Skeletal muscle satellite cell (primary cell): Measurements from ENCODE around the gene ALDH1B1.

Source experiments
- H3K27me3 ChIP-seq: 2 replicates; pipeline ENCODE4 v1.7.0; 2013; ENCODE audit warnings: low read length; ENCODE audit not compliant: control insufficient read depth, insufficient read depth
- H3K36me3 ChIP-seq: 2 replicates; pipeline ENCODE4 v1.7.0; 2013; ENCODE audit warnings: mild to moderate bottlenecking, control low read depth, low read length; ENCODE audit not compliant: insufficient read depth
- H3K4me1 ChIP-seq: 2 replicates; pipeline ENCODE4 v1.7.0; 2013; ENCODE audit warnings: low read length; ENCODE audit not compliant: control insufficient read depth, insufficient read depth
- H3K4me2 ChIP-seq: 2 replicates; pipeline ENCODE4 v1.7.0; 2013; ENCODE audit warnings: mild to moderate bottlenecking, low read length
- H3K4me3 ChIP-seq: 2 replicates; pipeline ENCODE4 v1.7.0; 2013; ENCODE audit warnings: low read length
- H3K9ac ChIP-seq: 2 replicates; pipeline ENCODE4 v1.7.0; 2013; ENCODE audit warnings: mild to moderate bottlenecking, low read depth, low read length, moderate library complexity
- H3K9me3 ChIP-seq: replicated peaks from 2 replicates; pipeline ENCODE4 v1.7.0; 2013; ENCODE audit warnings: mild to moderate bottlenecking, control low read depth, low read length

ALDH1B1 gene

DNA sequence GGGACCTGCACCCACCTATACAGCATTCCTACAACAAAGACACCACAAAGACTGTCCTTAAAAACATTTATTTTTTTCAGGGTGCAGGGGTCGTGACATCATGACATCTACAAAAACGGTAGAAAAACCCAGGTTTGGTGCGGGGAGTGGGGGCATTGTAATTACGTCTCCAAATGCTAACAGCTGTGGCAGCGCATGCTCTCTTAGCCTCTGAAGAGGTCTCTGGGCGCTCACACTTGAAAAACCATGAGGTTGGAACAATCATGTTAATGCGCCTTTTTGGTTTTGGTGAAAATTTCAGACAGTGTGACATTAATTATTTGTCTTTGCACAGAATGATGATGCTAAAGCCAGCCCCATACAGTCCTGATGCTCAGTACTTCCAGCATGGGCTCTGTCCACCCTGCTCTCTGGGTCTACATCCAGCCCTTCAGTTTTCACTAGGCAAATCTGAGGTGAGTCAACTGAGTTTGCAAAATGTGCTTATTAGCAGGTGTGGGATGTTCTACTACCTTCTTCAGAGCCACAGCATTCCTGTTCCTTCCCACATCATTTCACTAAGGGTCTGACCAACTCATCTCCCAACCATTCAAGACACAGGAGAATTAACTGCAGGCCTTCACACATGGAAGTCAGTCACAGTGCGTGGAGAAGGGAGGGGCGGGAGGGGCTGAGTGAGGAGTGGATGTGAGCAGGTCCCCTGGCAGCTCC lies 14.1 kb downstream of the ALDH1B1 start:
- Histone ChIP-seq H3K9me3 (no peaks in the 10 kb centered on the region), H3K9ac (no peak overlapping the region), H3K4me2 (no peak overlapping the region), H3K4me1 (peaks cover 4% of the 10 kb centered on the region), H3K27me3 (peaks cover 39% of the 10 kb centered on the region), H3K36me3 (no peaks in the 10 kb centered on the region), H3K4me3 (no peak overlapping the region)

DNA sequence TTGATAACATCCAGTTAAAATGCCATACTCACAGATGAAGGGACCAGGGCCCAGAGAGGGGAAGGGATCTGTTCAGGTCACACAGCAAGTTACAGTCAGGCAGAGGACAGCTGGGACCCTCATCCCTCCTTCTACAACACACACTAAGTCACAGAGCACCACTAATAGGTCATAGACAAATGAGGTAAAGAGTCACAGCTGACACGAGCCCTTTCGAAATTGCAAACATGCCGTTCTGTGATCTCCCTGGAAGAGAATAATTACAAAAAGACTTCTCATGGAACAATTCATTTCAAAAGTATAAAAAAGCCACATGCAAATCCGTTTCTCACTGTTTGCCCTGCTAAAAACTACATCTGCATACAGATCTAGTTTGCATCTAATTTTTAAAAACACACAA lies 16.2 kb downstream of the ALDH1B1 start:
- peaks cover 4% of the 10 kb centered on the region for H3K4me1 ChIP-seq
- H3K4me3 ChIP-seq, result no peak overlapping the region
- no peak overlapping the region for H3K4me2 ChIP-seq
- H3K36me3 ChIP-seq, result no peaks in the 10 kb centered on the region
- H3K27me3 ChIP-seq, result peaks cover 55% of the 10 kb centered on the region
- H3K9me3 ChIP-seq, result no peaks in the 10 kb centered on the region
- H3K9ac ChIP-seq, result no peak overlapping the region

GRCh38 chr9:38412751-38413150 lies 20.2 kb downstream of the ALDH1B1 start:
- H3K9me3 ChIP-seq, result no peaks in the 10 kb centered on the region
- no peak overlapping the region for H3K4me2 ChIP-seq
- H3K27me3 ChIP-seq, result peaks cover 44% of the 10 kb centered on the region

GRCh38 chr9:38413283-38413682 lies 20.8 kb downstream of the ALDH1B1 start:
- H3K36me3 ChIP-seq, result no peaks in the 10 kb centered on the region
- H3K9me3 ChIP-seq, result no peaks in the 10 kb centered on the region
- no peak overlapping the region for H3K4me3 ChIP-seq
- H3K4me2 ChIP-seq, result no peak overlapping the region
- peaks cover 47% of the 10 kb centered on the region for H3K27me3 ChIP-seq
- no peak overlapping the region for H3K9ac ChIP-seq
- H3K4me1 ChIP-seq, result peaks cover 25% of the 10 kb centered on the region

More at GRCh38 chr9:38412751-38413150, 20.2 kb downstream of the ALDH1B1 start:
- Histone ChIP-seq H3K36me3 (no peaks in the 10 kb centered on the region), H3K4me1 (peaks cover 25% of the 10 kb centered on the region), H3K9ac (no peak overlapping the region), H3K4me3 (no peak overlapping the region)

DNA sequence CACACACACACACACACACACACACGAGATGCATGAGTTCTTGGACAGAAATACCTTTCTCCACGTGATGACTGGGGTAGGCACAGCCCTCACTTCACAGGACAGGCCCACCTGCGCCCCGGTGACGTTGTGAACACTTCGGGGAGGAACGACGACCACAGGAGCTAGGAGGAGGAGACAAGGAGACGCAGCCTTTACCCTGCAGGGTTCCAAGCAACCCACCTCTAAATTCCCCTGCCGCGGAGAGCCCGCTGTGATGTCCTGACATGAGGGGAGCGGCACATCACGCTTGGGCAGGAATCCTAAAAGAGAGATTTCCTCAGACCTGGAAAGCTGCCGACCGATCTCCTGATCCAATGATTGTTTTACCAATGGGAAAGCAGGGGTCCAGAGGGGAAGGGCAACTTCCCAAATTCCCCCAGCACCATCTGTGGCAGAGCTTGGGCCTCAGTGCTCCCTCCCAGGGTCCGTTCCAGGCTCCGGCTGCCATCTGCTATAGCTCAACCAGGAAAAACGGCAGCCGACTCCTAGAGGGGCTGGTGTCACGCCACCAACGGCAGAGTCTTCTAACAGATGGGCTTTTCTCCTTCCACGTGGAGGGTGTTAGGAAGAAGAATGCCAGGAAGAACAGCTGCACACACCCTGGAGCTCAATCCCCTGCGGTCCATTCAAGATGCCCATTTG lies 21.7 kb downstream of the ALDH1B1 start:
- Histone ChIP-seq H3K4me3 (peak overlapping the region; percentile 26), H3K9ac (no peak overlapping the region), H3K36me3 (no peaks in the 10 kb centered on the region)

GRCh38 chr9:38415856-38416255 lies 23.4 kb downstream of the ALDH1B1 start:
- H3K4me3 ChIP-seq, result no peak overlapping the region
- no peaks in the 10 kb centered on the region for H3K36me3 ChIP-seq
- H3K4me1 ChIP-seq, result peaks cover 25% of the 10 kb centered on the region
- no peaks in the 10 kb centered on the region for H3K9me3 ChIP-seq
- H3K9ac ChIP-seq, result peak overlapping the region; percentile 18
- H3K27me3 ChIP-seq, result peaks cover 38% of the 10 kb centered on the region
- no peak overlapping the region for H3K4me2 ChIP-seq

More for the DNA sequence above, 21.7 kb downstream of the ALDH1B1 start:
- Histone ChIP-seq H3K4me1 (peaks cover 25% of the 10 kb centered on the region), H3K27me3 (peaks cover 40% of the 10 kb centered on the region), H3K9me3 (no peaks in the 10 kb centered on the region), H3K4me2 (no peak overlapping the region)

DNA sequence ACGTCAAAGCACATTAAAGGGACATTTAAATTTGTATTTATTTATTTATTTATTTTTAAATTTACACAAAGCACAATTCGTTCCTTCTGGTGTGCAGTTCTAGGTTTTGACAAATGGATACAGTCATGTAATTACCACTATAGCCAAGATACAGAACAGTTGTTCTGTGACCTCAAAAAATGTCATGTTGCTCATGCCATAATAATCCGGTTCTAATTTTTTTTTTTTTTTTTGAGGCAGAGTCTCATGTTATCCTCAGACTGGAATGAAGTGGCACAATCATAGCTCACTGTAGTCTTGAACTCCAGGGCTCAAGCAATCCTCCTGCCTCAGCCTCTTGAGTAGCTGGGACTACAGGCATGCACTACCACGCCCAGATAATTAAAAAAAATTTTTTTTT lies 24.0 kb downstream of the ALDH1B1 start:
- Histone ChIP-seq H3K4me3 (no peak overlapping the region), H3K9ac (peak overlapping the region; percentile 18), H3K36me3 (no peaks in the 10 kb centered on the region), H3K9me3 (no peaks in the 10 kb centered on the region), H3K27me3 (peaks cover 38% of the 10 kb centered on the region), H3K4me1 (peaks cover 25% of the 10 kb centered on the region), H3K4me2 (no peak overlapping the region)

- no peaks in the 10 kb centered on the region for H3K9me3 ChIP-seq
- no peak overlapping the region for H3K9ac ChIP-seq
- peaks cover 25% of the 10 kb centered on the region for H3K4me1 ChIP-seq
- H3K4me2 ChIP-seq, result no peak overlapping the region
- H3K36me3 ChIP-seq, result no peaks in the 10 kb centered on the region
- H3K27me3 ChIP-seq, result peaks cover 37% of the 10 kb centered on the region
- H3K4me3 ChIP-seq, result no peak overlapping the region
These were observed 24.8 kb downstream of the ALDH1B1 start for GRCh38 chr9:38417003-38417945.

DNA sequence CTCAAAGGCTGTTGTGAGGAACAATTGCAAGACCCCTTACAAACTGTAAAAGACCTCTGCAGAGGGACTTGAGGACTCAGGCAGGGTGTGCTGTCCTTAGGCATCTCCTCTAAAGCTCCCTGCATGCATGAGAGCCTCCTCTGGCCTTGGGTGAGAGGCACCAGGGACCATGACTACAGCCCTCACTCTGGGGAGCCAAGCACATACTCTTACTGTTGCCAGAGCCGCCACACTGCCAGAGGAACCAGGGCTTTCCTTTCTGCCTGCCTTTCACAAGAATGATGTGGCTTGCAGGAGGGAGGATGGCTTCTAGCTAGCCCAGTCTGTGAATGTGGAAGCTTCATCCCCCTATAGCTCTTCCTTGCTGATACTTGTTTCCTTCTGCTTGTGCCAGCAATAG lies 25.9 kb downstream of the ALDH1B1 start:
- Histone ChIP-seq H3K27me3 (peaks cover 36% of the 10 kb centered on the region), H3K9me3 (no peaks in the 10 kb centered on the region), H3K4me1 (peaks cover 25% of the 10 kb centered on the region), H3K9ac (no peak overlapping the region), H3K4me3 (no peak overlapping the region), H3K36me3 (no peaks in the 10 kb centered on the region), H3K4me2 (no peak overlapping the region)

GRCh38 chr9:38419181-38419580 lies 26.7 kb downstream of the ALDH1B1 start:
- H3K9ac ChIP-seq, result no peak overlapping the region
- H3K4me3 ChIP-seq, result no peak overlapping the region
- H3K4me2 ChIP-seq, result no peak overlapping the region
- H3K9me3 ChIP-seq, result no peaks in the 10 kb centered on the region
- no peaks in the 10 kb centered on the region for H3K36me3 ChIP-seq
- H3K27me3 ChIP-seq, result peaks cover 30% of the 10 kb centered on the region
- H3K4me1 ChIP-seq, result peaks cover 28% of the 10 kb centered on the region

DNA sequence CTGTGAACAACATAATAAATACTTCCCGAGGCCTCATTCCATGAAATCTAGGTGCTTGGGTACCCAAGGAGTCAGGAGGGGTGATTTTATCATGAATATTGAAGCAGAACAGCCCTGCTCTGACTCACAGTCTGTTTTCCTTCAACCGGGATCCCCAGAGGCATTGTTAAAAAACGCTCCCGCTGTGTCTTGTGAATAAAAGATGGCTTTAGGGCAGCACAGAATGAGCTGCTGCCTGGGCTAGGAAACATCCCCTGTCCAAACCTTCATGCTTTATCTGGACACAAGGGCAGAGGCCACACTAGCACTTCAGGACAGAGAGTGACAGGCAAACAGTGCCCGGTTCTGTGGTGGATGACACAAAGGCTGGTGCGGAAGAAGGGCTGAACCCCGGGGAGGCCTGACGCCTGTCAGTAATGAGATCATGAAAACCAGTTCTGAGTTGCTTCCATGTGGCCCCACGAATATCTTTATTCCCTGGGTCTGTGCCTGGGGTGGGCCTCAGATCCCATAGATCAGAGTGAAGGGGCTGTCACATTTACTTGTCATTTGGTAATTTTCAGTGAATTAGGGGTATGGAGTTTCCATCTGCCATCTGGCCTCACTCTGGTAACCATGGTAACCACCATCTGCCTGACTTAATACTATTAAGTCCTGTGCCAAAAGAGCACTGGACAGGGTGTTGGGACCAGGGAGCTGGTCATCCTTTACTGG lies 29.2 kb downstream of the ALDH1B1 start:
- no peaks in the 10 kb centered on the region for H3K9me3 ChIP-seq
- no peak overlapping the region for H3K9ac ChIP-seq
- H3K4me3 ChIP-seq, result no peak overlapping the region
- H3K4me2 ChIP-seq, result no peak overlapping the region
- H3K4me1 ChIP-seq, result peaks cover 6% of the 10 kb centered on the region
- no peaks in the 10 kb centered on the region for H3K36me3 ChIP-seq
- H3K27me3 ChIP-seq, result peaks cover 29% of the 10 kb centered on the region
